NCI-H774 (cell line): Measurements from ENCODE around the gene LSM5.
"Not testable (repeated sequence)": the region's sequence is repeated elsewhere in the genome, so short reads cannot be mapped to it uniquely, and the experiment has no call there.

Experiments used
- DNase-seq: peaks from one replicate; lab custom pipeline; 2025; lab: John Stamatoyannopoulos, UW

LSM5 gene

GRCh38 chr7:32502728-32503127 lies 12.5 kb upstream of the LSM5 start:
- DNase-seq = no peak

GRCh38 chr7:32501522-32501921 lies 11.3 kb upstream of the LSM5 start:
- no peak for DNase-seq

GRCh38 chr7:32500922-32501341 lies 10.8 kb upstream of the LSM5 start:
- DNase-seq = no peak

- not testable (repeated sequence) for DNase-seq
These were observed 10.0 kb upstream of the LSM5 start for GRCh38 chr7:32500216-32500615.

- not testable (repeated sequence) for DNase-seq
These were observed 9.6 kb upstream of the LSM5 start for GRCh38 chr7:32499755-32500154.

GRCh38 chr7:32496052-32496813 lies 6.1 kb upstream of the LSM5 start:
- no peak for DNase-seq

- peak; percentile 92 for DNase-seq
These were observed 5.3 kb upstream of the LSM5 start, which contains the start of gene AVL9 for GRCh38 chr7:32495298-32496051. Gene AVL9, plus strand, starts transcription at chr7:32495489. Its CDS starts 221 bp downstream, at chr7:32495710.

GRCh38 chr7:32494946-32495297 lies 4.7 kb upstream of the LSM5 start:
- no peak for DNase-seq

- DNase-seq = no peak
These were observed 423 bp downstream of the LSM5 start for GRCh38 chr7:32489788-32490126.

GRCh38 chr7:32481921-32482320 lies 8.3 kb downstream of the LSM5 start:
- no peak for DNase-seq

GRCh38 chr7:32481176-32481575 lies 9.0 kb downstream of the LSM5 start:
- DNase-seq = no peak

GRCh38 chr7:32479574-32480200 lies 10.5 kb downstream of the LSM5 start:
- peak; percentile 33 for DNase-seq

- no peak for DNase-seq
These were observed 12.6 kb downstream of the LSM5 start for GRCh38 chr7:32477649-32477980.

GRCh38 chr7:32476816-32477648 lies 13.1 kb downstream of the LSM5 start:
- DNase-seq = no peak

- DNase-seq = no peak
These were observed 16.2 kb downstream of the LSM5 start for GRCh38 chr7:32474008-32474407.

- no peak for DNase-seq
These were observed 18.2 kb downstream of the LSM5 start for GRCh38 chr7:32472015-32472414.

- DNase-seq = no peak
These were observed 19.3 kb downstream of the LSM5 start for GRCh38 chr7:32470871-32471270.

GRCh38 chr7:32470004-32470403 lies 20.2 kb downstream of the LSM5 start:
- DNase-seq = not testable (repeated sequence)

GRCh38 chr7:32464641-32465416 lies 25.4 kb downstream of the LSM5 start:
- not testable (repeated sequence) for DNase-seq

- DNase-seq = no peak
These were observed 27.2 kb downstream of the LSM5 start for GRCh38 chr7:32462977-32463376.

GRCh38 chr7:32462451-32462850 lies 27.7 kb downstream of the LSM5 start:
- DNase-seq = no peak
